NCI-H2196 (cell line): ENCODE results near the gene NUDT17.
A peak's percentile ranks its signal among the peaks of the same experiment; 100 is the strongest.

Source experiments
- DNase-seq: peaks from one replicate; lab custom pipeline; 2025; ENCODE audit not compliant: unreplicated experiment; lab: John Stamatoyannopoulos, UW

NUDT17 gene

DNA sequence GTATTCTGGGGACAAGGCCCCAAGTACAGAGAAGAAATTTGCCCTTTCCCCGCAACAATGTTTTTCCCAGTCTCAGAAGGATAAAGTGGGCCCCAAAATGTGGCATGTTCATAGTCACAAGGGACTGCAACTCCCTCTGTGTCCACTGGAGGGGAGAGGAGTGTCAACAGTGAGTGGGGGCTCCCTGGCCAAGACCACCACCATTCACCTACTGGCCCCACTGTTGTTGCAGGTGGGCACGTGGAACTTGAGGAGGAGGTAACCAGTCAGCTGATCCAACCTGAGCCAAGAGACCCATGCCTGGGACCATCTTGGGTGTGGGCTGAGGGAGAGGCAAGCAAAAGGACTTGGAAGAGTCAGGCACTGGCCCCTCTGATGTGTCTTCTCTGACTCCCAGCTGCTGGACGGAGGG is 777 bp downstream of the NUDT17 start:
- DNase-seq = peak; percentile 21

DNA sequence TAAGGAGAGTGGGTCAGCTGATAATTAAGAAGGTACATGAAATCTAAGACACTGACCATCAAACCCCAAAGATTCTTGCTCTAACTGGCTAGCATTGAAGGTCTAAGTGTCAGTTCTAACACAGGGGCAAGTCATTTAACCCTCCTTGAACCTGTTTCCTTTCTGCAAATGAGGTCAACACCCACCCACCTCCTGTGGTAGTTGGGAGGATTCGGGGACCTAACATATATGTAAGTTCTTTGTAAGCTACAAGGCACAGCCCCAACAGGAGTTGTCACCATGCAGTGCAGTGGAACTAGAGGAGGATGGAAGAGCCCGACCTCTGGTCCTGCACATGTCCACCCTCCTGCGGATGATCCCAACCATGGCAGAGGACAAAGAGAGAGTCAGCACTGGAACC is 2.4 kb downstream of the NUDT17 start:
- no peak for DNase-seq

- no peak for DNase-seq
Measured at GRCh38 chr1:145849356-145850160, 4.1 kb downstream of the NUDT17 start.

DNA sequence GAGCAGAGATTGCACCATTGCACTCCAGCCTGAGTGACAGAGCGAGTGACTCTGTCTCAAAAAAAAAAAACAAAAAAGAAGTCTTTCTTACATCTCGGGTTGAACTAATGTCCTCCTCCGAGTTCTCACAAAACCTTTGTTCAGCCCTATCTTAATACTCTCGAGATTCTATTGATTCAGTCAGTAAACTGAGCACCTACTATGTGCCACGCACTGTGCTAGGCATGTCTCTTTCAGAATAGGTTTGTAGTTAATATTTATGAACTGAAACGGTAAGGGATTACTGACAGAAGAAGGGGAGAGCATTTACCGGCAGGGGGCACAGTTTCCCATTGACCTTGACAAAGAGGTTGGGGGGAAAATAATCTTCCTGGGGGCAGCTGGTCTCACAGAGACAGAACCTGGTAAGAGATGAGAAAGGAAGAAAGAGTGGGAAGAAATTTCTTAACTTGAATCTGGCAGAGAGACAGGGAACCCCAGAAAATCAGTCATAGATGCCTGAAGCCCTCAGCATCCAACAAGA is 10.1 kb downstream of the NUDT17 start:
- DNase-seq = no peak

DNA sequence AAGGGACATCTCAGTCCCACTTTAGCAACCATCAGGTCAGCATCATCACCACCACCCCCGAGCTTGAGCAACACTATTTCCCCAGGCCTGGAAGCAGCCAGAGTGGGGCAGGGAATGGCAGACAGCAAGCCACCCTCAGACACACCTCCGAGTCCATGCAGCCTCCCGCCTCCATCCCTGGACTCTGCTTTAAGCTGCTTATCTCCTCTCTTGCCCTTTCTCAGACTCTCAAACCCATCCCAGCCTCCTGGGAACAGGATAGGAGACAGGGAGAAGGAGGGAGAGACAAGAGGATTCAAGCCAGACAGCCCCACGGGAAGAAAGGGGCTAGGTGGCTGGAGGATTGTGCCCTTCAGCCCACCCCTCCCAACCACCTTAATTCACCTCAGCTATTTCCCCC is 11.7 kb downstream of the NUDT17 start:
- no peak for DNase-seq

GRCh38 chr1:145858238-145858900 is 12.9 kb downstream of the NUDT17 start:
- DNase-seq = no peak

DNA sequence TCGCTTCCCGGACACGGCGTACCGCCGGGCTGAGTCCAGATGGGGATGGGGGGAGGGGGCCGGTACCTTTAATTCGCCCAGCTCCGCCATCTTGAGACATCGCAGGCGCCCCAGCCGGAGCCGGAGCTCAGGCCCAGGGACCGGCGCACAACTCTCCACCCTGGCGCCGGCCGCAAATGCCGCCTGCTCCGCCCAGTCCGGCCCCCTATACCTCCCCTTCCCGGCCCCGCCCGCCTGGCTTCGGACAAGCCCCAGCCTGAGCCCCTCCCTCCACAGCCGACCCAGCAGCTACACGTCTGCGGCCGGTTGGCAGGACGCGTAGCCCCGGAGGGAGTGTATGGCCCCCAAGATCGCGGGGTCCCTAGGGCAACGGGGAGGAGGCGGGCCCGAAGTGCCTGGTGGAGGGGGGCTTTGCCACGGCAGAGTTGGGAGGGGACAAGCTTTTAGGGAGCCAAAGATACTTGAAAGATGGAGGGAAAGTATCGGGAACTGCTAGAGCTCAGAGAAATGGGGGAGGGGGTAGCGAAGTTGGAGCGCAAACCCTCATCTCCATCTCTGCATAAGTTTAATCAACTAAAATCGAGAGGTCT is 13.6 kb downstream of the NUDT17 start, which contains the start of gene PIAS3:
PIAS3 (minus strand) TSS at position 181 of the 590 bp plus-strand sequence; CDS start at position 90, 91 bp downstream.
- peak; percentile 93 for DNase-seq

- DNase-seq = peak; percentile 91
Measured at GRCh38 chr1:145859491-145860023, 14.1 kb downstream of the NUDT17 start.

GRCh38 chr1:145863282-145864018 is 18.0 kb downstream of the NUDT17 start:
- no peak for DNase-seq

DNA sequence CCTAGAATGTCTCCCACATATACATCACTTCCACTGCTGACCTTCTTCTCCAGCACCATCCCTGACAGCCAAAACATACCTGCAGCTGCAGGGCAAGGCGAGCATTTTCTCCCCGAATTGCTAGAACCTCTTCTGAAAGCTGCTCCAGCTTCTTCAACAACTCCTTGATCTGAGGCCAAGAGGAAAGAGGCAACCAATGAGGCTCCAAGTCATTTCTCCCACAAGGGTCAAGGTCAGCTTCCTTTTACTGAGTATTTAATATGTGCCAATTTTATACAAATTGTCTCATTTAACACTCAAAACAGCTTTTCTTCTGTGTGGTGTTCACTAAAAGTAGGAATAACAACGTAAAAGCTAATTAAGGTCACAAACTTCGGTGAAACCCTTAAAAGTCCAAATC is 22.8 kb downstream of the NUDT17 start:
- DNase-seq = no peak

DNA sequence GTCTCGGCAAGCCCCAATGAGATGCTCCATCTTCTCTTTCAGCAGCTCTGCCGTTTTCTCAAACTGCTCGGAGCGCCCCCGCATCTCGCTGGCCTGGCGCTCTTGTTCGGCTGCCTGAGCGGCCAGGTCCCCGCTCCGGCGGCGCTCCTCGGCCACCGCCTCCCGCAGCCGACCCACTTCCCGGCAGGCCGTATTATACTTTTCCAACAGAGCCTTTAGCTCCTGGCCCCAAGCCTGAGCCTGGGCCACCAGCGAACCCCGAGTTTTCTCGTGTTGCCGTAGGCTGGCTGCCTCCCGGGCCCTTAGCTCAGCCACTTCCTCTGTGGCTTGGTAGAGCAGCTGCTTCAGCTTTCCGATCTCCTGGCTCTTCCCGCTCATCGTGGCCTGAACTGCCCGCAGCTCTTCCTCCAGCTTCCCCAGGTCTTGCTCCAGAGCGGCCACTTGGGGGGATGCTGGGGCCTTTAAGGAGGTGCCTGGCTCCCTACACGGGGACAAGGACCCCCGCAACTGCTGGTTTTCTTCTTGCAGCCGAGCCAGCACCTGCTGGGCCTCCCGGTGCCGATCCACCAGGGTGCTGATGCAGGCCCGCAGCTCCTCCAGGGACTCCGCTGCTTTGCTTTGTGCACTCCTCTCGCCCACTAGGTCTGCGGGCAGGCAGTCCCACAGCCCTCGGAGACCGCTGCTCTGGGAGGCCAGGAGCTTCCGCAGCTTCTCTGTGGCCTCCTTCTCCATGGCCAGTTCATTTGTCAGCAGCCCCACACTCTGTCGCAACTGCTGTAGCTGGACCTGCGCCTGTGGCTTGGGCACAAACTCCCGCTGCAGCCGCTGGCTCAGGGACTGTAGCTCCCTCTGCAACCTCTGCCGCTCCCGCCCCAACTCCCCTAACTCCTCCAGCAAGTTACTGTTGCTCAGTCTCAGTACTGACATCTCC is 26.8 kb downstream of the NUDT17 start:
- no peak for DNase-seq

GRCh38 chr1:145874646-145875045 is 29.2 kb downstream of the NUDT17 start:
- no peak for DNase-seq

DNA sequence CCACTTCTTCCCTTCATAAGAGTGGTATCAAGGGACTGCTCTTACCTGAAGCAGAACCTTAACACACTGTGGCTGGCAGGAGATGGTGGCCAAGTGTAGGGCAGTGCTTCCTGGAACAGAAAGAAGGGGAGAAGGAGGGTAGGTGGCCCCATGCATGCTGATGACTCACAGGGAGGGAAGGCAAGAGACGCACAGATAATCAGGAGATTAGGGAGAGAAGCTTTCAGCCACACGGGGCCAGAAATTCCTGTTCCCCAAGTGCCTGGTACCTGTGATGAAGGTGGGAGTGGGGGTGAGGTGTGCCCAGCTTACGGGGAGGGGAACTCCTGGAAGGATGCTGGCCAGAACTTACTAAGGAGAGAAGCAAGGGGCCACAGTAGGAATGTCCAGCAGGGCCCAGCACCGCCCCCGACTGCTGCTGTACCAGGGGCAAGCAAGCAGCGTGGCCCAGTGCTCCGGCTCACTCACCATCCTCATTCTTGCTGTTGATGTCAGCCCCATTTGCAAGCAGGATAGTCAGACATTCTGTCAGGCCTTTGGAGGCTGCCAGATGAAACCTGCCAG is 32.6 kb downstream of the NUDT17 start:
- DNase-seq = no peak

DNA sequence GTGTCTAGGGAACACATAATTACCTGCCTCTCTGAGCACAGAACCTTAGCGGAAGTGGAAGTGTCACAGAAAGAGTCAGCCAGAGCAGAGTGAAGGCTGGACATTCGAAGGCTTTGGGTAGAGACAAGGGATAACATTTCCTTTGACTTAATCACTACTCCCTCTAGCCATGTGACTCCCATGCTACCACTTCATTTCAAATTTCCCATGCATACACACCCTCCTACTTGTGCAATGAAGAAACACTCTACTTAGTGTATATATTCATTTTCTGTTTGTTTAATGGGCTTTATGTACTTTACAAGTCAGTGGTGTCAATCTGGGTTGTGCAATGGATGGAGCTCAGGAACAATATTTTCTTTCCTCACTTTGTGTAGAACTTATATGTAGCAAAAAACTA is 33.3 kb downstream of the NUDT17 start:
- DNase-seq = no peak

- DNase-seq = peak; percentile 83
Measured at GRCh38 chr1:145879775-145880174, 34.3 kb downstream of the NUDT17 start.

- no peak for DNase-seq
Measured at GRCh38 chr1:145884675-145885074, 39.2 kb downstream of the NUDT17 start.

DNA sequence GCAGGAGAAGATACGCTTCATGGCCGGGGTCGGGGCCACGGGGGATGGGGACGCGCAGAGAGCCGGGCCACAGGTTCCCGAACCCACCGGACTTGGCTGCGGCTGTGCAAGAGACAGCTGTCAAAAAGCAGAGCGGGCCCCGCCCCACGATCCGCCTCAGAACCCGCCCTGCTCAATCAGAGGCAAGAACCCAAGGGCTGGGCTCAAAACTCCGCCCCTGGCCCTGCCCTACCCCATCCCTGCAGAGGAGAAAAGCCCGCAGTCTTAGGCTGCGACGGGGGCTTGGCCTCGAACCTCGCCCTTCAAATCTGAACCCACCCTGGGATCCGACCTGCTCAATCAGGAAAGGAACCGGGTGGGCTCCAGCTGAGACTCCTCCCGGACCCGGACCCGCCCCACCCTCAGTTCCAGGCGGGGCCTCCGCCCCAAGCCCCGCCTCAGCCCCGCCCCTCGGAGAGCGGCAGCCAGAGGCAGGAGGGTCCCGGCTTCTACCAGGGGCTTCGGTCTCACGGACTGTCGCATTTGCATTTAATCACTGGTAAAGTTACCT is 40.4 kb downstream of the NUDT17 start, which contains the start of gene ANKRD35:
ANKRD35 (minus strand) TSS at position 129 of the 550 bp plus-strand sequence; CDS start at position 21, 108 bp downstream.
- DNase-seq = peak; percentile 90

DNA sequence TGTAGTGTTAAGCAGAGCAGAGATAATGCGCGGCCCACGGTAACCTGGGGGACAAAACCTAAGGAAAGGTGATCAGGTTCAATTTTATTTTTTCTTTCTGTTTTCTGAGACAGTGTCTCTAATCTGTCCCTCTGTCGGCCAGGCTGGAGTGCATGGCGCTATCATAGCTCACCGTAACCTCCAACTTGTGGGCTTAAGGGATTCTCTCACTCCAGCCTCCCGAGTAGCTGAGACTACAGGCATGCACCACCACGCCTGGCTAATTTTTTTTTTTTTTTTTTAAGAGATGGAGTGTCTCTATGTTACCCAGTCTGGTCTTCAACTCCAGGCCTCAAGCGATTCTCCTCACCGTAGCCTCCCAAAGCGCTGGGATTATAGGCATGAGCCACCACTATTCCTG is 41.0 kb downstream of the NUDT17 start:
- DNase-seq = no peak

DNA sequence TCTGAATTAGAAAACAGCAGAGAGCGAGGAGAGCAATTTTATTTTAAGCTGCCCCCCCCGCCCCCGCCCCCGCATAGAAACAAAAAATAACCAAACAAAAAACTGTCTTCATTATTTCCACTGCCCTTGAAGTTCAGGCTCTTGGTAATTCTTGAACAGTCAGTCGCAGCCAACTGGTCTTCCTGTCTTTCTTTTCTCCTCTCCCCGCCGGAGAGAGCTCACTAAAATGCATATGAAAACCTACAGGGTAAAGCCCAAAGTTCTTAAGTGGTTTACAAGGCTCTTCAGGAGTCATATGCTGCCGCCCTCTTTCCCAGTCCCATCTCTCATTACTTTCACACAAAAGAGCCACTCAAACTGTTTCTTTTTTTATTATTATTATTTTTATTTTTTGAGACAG is 41.4 kb downstream of the NUDT17 start:
- no peak for DNase-seq
